ENCODE results near the gene SLC39A11. TPM values are rescaled to one million over a fixed set of nuclear protein-coding genes. Genes with fewer than 3 reads are reported as not detected.

Gene SLC39A11
- total RNA-seq, 1 experiment from 2014 or later = 56.1 TPM

DNA sequence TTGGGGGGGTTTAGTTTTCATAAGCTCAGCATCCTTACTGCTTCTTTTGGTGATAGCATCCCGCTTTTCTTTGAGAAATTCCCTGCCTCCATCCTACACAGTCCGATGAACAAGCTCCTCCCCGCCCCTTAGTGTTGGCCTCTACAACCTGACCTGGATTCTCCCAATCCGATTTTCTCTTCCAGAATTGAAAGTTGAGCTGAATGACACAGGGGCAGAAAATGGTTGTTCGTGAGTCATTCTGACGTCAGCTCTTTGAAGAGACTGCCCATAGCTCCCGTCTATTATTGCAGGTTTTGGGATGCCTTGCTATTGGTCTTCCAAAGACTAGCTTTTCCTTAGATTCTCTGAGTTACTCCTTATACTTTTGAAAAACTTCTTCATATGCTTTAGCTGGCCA lies 279.7 kb downstream of the SLC39A11 start:
- no peaks in the 10 kb centered on the region for H3K27me3 ChIP-seq (ENCODE audit: control insufficient read depth, insufficient read depth, low read length)
- H3K27ac ChIP-seq (ENCODE audit: low read length) = no peak overlapping the region
- no peaks in the 10 kb centered on the region for H3K36me3 ChIP-seq (ENCODE audit: control insufficient read depth, insufficient read depth, low read length)
- BruUV-seq (replicated peaks) = no TSS peak
- ATAC-seq (no peak), DNase-seq (ENCODE audit: low read depth, low spot score) (no peak)
- no peaks in the 10 kb centered on the region; the same call in 1 of the 2 replicates for H3K9me3 ChIP-seq (ENCODE audit: control insufficient read depth, insufficient read depth, low read depth, low read length)
- CTCF ChIA-PET = no interaction called here
- POLR2A ChIA-PET = no interaction called here
- in situ Hi-C loops (cut with HindIII; ENCODE audit: low pct_unique_long_range_greater_than_20kb, low sequenced_read_pairs) = no loop called here
- intact Hi-C loops (cut with micrococcal nuclease; ENCODE audit: unreplicated experiment) = no loop called here
- H3K4me1 ChIP-seq (ENCODE audit: control insufficient read depth, insufficient read depth, low read length) = no peaks in the 10 kb centered on the region
- no peak for TF ChIP-seq TCF7L2 (IDR thresholded peaks at IDR 0.05; ENCODE audit: low read depth, low read length)
- no peak for TF ChIP-seq SIN3A (IDR thresholded peaks at IDR 0.05; ENCODE audit: borderline replicate concordance, insufficient read depth, low read depth, low read length)
- TF ChIP-seq, protein P1, sequence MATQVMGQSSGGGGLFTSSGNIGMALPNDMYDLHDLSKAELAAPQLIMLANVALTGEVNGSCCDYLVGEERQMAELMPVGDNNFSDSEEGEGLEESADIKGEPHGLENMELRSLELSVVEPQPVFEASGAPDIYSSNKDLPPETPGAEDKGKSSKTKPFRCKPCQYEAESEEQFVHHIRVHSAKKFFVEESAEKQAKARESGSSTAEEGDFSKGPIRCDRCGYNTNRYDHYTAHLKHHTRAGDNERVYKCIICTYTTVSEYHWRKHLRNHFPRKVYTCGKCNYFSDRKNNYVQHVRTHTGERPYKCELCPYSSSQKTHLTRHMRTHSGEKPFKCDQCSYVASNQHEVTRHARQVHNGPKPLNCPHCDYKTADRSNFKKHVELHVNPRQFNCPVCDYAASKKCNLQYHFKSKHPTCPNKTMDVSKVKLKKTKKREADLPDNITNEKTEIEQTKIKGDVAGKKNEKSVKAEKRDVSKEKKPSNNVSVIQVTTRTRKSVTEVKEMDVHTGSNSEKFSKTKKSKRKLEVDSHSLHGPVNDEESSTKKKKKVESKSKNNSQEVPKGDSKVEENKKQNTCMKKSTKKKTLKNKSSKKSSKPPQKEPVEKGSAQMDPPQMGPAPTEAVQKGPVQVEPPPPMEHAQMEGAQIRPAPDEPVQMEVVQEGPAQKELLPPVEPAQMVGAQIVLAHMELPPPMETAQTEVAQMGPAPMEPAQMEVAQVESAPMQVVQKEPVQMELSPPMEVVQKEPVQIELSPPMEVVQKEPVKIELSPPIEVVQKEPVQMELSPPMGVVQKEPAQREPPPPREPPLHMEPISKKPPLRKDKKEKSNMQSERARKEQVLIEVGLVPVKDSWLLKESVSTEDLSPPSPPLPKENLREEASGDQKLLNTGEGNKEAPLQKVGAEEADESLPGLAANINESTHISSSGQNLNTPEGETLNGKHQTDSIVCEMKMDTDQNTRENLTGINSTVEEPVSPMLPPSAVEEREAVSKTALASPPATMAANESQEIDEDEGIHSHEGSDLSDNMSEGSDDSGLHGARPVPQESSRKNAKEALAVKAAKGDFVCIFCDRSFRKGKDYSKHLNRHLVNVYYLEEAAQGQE (IDR thresholded peaks at IDR 0.05; ENCODE audit: insufficient read depth in 1 of 2, low read depth in 2 of 2, low read length in 1 of 2) = no peak
- TF ChIP-seq, protein P2, sequence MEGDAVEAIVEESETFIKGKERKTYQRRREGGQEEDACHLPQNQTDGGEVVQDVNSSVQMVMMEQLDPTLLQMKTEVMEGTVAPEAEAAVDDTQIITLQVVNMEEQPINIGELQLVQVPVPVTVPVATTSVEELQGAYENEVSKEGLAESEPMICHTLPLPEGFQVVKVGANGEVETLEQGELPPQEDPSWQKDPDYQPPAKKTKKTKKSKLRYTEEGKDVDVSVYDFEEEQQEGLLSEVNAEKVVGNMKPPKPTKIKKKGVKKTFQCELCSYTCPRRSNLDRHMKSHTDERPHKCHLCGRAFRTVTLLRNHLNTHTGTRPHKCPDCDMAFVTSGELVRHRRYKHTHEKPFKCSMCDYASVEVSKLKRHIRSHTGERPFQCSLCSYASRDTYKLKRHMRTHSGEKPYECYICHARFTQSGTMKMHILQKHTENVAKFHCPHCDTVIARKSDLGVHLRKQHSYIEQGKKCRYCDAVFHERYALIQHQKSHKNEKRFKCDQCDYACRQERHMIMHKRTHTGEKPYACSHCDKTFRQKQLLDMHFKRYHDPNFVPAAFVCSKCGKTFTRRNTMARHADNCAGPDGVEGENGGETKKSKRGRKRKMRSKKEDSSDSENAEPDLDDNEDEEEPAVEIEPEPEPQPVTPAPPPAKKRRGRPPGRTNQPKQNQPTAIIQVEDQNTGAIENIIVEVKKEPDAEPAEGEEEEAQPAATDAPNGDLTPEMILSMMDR (IDR thresholded peaks at IDR 0.05) = no peak
- TF ChIP-seq POLR2AphosphoS5 (IDR thresholded peaks at IDR 0.05; ENCODE audit: low read depth, low read length) = no peak
- no peak overlapping the region for H3K4me3 ChIP-seq (ENCODE audit: low read depth in 2 of 2, low read length in 2 of 2)

DNA sequence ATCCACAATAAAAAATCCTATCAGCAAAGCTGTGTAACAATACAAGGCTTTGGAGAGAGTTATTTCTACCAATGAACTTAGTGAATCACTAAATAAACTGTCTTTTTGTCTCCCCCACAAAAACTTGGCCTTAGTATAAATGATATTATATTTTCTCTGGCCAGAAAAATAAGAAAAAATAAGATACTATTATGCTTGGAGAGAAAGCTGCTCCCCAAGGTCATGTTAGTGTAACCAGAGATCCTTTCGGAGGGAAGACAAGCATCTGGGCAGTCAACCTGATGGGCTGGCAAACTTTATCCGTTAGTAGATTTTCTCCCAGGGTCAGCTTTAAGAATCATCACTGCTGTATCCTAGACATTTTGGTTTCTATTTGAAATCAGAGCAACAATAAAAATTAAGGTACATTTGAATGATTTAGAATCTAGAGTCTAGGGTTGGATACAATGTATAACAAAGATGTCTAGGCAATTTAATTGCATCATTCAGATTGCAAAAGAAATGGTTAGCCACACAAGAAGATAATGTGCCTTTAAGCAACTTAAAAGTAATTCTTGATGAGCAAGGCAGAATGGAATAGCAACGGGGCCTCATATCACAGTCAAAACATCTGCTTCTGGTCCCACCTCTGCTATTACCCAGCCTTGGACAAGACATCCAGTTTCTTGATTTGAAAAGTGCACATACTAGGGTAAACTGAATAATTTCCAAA lies 280.4 kb downstream of the SLC39A11 start:
- no peaks in the 10 kb centered on the region; the same call in 1 of the 2 replicates for H3K9me3 ChIP-seq (ENCODE audit: control insufficient read depth, insufficient read depth, low read depth, low read length)
- DNase-seq (ENCODE audit: low read depth, low spot score) (no peak), ATAC-seq (no peak)
- TF ChIP-seq, protein P1 (IDR thresholded peaks at IDR 0.05; ENCODE audit: insufficient read depth in 1 of 2, low read depth in 2 of 2, low read length in 1 of 2) = no peak
- TF ChIP-seq, protein P2 (IDR thresholded peaks at IDR 0.05) = no peak
- TF ChIP-seq TCF7L2 (IDR thresholded peaks at IDR 0.05; ENCODE audit: low read depth, low read length) = no peak
- no peaks in the 10 kb centered on the region for H3K4me1 ChIP-seq (ENCODE audit: control insufficient read depth, insufficient read depth, low read length)
- no peak overlapping the region for H3K4me3 ChIP-seq (ENCODE audit: low read depth in 2 of 2, low read length in 2 of 2)
- intact Hi-C loops (cut with micrococcal nuclease; ENCODE audit: unreplicated experiment) = no loop called here
- no TSS peak for BruUV-seq (replicated peaks)
- ChIA-PET POLR2A (no interaction called here), CTCF (no interaction called here)
- no peak overlapping the region for H3K27ac ChIP-seq (ENCODE audit: low read length)
- in situ Hi-C loops (cut with HindIII; ENCODE audit: low pct_unique_long_range_greater_than_20kb, low sequenced_read_pairs) = no loop called here
- H3K27me3 ChIP-seq (ENCODE audit: control insufficient read depth, insufficient read depth, low read length) = no peaks in the 10 kb centered on the region
- no peaks in the 10 kb centered on the region for H3K36me3 ChIP-seq (ENCODE audit: control insufficient read depth, insufficient read depth, low read length)

All from Panc1 (cell line).